ENCODE data around the gene GNE.
"Not testable (repeated sequence)": the region's sequence is repeated elsewhere in the genome, so short reads cannot be mapped to it uniquely, and the experiment has no call there.

GNE gene

GRCh38 chr9:36258208-36258995, at the start of gene GNE:
Gene GNE (minus strand): TSS chr9:36258448. CDS start chr9:36249355, 9,093 bp downstream.
- DNase-seq (ENCODE audit: low spot score) = peak; percentile 89

GRCh38 chr9:36306471-36307306, 48.4 kb upstream of the GNE start:
- no peak for DNase-seq (ENCODE audit: low spot score)

- DNase-seq (ENCODE audit: low spot score) = not testable (repeated sequence)
Observed at GRCh38 chr9:36304366-36304765, 46.1 kb upstream of the GNE start.

GRCh38 chr9:36301227-36301626, 43.0 kb upstream of the GNE start:
- DNase-seq (ENCODE audit: low spot score) = no peak

GRCh38 chr9:36298566-36298965, 40.3 kb upstream of the GNE start:
- DNase-seq (ENCODE audit: low spot score) = no peak

- DNase-seq (ENCODE audit: low spot score) = no peak
Observed at GRCh38 chr9:36297798-36298197, 39.5 kb upstream of the GNE start.

- not testable (repeated sequence) for DNase-seq (ENCODE audit: low spot score)
Observed at GRCh38 chr9:36294996-36295395, 36.7 kb upstream of the GNE start.

GRCh38 chr9:36293918-36294317, 35.7 kb upstream of the GNE start:
- DNase-seq (ENCODE audit: low spot score) = no peak

GRCh38 chr9:36293171-36293570, 34.9 kb upstream of the GNE start:
- DNase-seq (ENCODE audit: low spot score) = no peak

- no peak for DNase-seq (ENCODE audit: low spot score)
Observed at GRCh38 chr9:36292641-36293040, 34.4 kb upstream of the GNE start.

GRCh38 chr9:36290996-36291395, 32.7 kb upstream of the GNE start:
- DNase-seq (ENCODE audit: low spot score) = no peak

GRCh38 chr9:36289836-36290435, 31.7 kb upstream of the GNE start:
- DNase-seq (ENCODE audit: low spot score) = no peak

GRCh38 chr9:36288070-36288469, 29.8 kb upstream of the GNE start:
- DNase-seq (ENCODE audit: low spot score) = no peak

- no peak for DNase-seq (ENCODE audit: low spot score)
Observed at GRCh38 chr9:36286388-36286787, 28.1 kb upstream of the GNE start.

- DNase-seq (ENCODE audit: low spot score) = no peak
Observed at GRCh38 chr9:36284226-36284625, 26.0 kb upstream of the GNE start.

GRCh38 chr9:36282275-36282674, 24.0 kb upstream of the GNE start:
- DNase-seq (ENCODE audit: low spot score) = no peak

- DNase-seq (ENCODE audit: low spot score) = no peak
Observed at GRCh38 chr9:36280989-36281388, 22.7 kb upstream of the GNE start.

- DNase-seq (ENCODE audit: low spot score) = no peak
Observed at GRCh38 chr9:36278243-36278642, 20.0 kb upstream of the GNE start.

GRCh38 chr9:36276781-36277181, 18.5 kb upstream of the GNE start:
- DNase-seq (ENCODE audit: low spot score) = peak; percentile 65

- DNase-seq (ENCODE audit: low spot score) = no peak
Observed at GRCh38 chr9:36276254-36276653, 18.0 kb upstream of the GNE start.

- no peak for DNase-seq (ENCODE audit: low spot score)
Observed at GRCh38 chr9:36275060-36275459, 16.8 kb upstream of the GNE start.

- DNase-seq (ENCODE audit: low spot score) = not testable (repeated sequence)
Observed at GRCh38 chr9:36273354-36273753, 15.1 kb upstream of the GNE start.

- DNase-seq (ENCODE audit: low spot score) = no peak
Observed at GRCh38 chr9:36268007-36268427, 9.8 kb upstream of the GNE start.

All from COLO829 (cell line).